HepG2 (cell line): ENCODE data around the gene SMIM28.
"Not testable (repeated sequence)": the region's sequence is repeated elsewhere in the genome, so short reads cannot be mapped to it uniquely, and the experiment has no call there.

Experiments used
- ARID3A ChIP-seq: IDR thresholded peaks from 2 replicates; pipeline ENCODE4 v1.6.1; 2012; ENCODE audit warnings: low read depth, low read length, improper control_type of control experiment
- CTCF ChIP-seq: sonication (generic); formaldehyde crosslinking; IDR thresholded peaks from 2 replicates; pipeline ENCODE4 v1.5.0; 2020; ENCODE audit warnings: mild to moderate bottlenecking, missing genetic modification reagents, moderate library complexity
- FOXA3 ChIP-seq: IDR thresholded peaks from 2 replicates; pipeline ENCODE4 v1.6.1; 2016; ENCODE audit warnings: missing genetic modification reagents, missing compliant biosample characterization
- KAT8 ChIP-seq: IDR thresholded peaks from 2 replicates; pipeline ENCODE4 v1.6.1; 2016; ENCODE audit warnings: missing genetic modification reagents, missing compliant biosample characterization
- KDM2A ChIP-seq: sonication (generic); formaldehyde crosslinking; IDR thresholded peaks from 2 replicates; pipeline ENCODE4 v1.4.0; 2020; ENCODE audit warnings: low read depth, missing genetic modification reagents, borderline replicate concordance

- TF ChIP-seq FOXA3 (CRISPR knock-in tag); CTCF (CRISPR knock-in tag); ARID3A; KDM2A (CRISPR knock-in tag); KAT8: not testable (repeated sequence)
These were observed 47.6 kb downstream of the SMIM28 start for GRCh38 chr6:138425256-138425655.
